DMS114 treated with DMSO at 0.1 percent for 48 hours (cell line): Measurements from ENCODE around the gene ALDH3B1.
A peak's percentile ranks its signal among the peaks of the same experiment; 100 is the strongest.

Experiments used
- DNase-seq: peaks from one replicate; lab custom pipeline; 2025; ENCODE audit not compliant: unreplicated experiment; lab: John Stamatoyannopoulos, UW

The ALDH3B1 gene

DNA sequence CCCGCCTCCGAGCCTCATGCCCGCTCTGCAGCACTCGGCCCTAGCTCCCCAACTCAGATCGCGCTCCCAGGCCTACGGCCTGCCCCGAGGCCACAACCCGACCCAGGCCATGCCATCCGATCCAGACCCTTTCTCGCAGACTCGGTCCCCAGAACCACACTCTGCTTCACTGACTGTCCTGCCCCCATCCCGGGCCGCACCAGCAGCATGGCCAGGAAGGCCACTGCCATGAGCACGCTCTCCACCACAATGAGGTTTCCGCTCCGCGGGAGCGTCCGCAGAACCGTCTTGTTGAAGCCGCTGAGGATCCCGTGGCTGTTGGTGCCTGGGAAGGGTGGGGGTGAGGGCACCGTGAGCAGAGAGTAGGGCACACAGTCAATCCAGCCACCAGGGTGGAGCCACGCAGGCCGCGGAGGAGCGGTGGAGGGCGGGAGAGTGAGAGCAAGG is 12.6 kb upstream of the ALDH3B1 start:
- no peak for DNase-seq

DNA sequence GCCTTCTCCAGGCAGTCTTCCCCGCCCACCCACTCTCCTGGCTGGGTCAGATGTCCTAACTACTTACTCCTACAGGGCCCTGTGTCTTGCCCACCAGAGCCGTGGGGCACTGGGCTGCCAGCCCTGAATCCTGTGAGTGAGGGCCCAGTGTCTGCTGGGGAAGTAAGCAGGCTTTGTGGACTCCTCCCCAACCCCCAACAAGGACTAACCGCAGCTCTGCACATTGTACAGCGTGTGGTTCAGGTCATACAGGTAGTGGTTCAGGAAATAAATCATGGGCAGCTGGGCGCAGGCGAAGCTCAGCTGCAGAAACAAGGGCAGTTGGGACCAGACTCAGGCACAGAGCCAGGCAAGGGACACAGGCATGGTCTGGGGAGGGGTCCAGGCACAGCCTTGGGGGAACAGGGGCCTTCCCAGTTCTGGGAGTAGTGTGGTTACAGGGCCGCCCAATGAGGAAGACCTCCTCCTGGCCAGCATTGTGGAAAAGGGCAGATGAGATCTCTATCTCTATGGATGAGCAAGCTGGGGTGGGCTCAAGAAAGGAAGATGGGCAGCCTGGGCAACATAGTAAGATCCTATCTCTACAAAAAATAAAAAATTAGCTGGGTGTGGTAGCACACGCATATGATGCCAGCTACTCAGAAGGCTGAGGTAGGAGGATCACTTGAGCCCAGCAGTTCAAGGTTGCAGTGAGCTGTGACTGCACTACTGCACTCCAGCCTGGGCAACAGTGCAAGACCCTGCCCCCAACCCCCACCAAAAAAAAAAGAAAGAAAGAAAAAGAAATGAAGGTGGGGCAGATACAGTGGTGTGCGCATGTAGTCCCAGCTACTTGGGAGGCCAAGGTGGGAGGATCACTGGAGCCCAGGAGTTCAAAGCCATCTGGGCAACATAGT is 11.7 kb upstream of the ALDH3B1 start:
- DNase-seq = no peak

DNA sequence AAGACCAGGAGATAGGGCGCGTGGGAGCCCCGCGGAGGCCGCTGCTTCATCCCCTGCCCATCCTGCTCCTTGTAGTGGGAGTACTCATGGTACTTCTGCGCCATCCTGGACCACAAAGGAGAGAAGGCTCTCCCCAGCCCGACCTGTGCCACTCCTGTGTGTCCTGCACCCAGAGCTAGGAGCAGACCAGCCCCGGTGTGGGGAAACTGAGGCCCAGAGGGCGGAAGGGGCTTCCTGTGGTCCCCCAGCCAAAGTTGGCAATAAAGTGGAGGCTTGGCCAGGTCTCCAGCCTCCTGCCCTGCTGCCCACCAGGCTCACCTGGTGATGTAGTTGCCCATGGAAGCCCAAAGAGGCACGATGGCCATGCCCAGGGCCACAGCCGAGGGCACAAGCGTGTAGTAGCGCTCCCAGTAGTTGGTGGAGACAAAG is 10.9 kb upstream of the ALDH3B1 start:
- no peak for DNase-seq

DNA sequence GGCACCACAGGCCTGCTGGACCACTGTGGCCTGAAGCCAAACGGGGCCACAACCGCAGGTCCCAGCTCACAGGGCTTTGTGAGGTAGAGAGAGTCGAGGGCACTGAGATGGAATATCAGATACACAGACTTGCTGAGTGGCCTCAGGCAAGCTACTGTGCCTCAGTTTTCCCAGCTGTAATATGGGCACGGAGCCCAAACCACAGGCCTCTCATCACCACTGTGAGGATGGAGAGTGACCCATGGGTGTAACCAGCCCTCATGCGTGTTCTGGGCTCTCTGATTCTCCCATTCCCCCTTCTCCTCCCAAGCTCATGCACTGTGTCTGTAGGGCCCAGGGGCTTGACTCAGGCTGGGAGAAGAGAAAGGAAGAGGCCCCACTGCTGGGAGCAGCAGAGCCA is 10.4 kb upstream of the ALDH3B1 start:
- no peak for DNase-seq

DNA sequence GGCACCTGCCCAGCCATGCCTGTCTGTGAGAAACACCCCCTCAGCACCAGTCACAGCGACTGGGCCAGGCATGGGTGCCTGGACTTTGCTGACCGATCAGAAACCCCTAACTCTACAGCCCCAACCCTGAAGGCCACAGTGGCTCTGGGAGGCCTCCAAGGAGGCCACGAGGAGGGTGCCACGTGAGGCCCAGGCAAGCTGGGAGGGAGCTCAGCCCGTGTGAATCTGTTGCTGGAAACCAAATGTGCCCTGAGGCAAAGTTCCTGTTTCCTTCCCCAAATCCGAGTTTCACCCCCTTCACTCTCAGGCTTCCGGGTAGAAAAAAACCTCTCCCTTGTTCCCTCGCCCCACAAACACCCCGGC is 7.6 kb upstream of the ALDH3B1 start:
- DNase-seq = no peak

DNA sequence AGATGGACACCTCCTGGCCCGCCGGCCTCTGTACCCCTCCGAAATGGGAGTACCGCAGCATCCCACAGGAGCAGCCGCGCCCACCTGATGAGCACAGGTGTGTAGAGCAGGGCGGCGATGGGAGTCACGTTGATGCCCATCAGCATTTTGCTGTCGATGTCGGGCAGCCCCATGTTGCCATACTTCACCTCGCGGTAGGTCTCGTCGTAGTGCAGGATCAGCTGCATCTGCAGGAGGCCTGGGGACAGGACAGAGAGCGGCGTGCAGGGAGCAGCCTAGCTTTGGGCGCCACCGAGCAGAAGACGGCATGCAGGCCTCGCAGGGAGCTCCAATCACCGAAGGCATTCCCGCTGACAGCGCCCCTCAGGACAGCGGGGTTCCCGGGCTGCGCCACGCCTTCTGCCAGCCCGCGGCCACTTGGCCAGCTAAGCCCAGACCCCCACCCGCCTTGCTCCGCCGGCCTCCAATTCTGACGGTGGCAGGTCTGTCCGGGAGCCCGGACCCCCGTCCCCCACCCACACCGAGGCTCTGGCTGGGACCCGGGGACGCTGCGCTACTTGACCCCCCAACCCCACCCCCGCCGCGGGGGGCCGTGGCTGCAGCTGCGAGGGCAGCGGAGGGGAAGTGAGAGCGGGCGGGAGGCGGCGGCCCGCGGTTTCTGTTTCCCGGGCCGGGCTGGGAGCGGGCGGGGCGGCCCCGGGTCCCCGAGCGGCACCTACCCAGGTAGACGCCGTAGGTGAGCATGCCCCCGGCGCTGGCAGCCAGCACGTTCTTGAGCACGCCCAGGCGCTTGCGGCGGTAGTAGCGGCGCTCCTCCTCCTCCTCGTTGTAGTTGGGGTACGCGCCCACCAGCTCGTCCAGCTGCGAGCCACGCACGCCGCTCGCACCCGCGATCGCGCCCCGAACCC is 6.9 kb upstream of the ALDH3B1 start:
- DNase-seq = peak; percentile 79

DNA sequence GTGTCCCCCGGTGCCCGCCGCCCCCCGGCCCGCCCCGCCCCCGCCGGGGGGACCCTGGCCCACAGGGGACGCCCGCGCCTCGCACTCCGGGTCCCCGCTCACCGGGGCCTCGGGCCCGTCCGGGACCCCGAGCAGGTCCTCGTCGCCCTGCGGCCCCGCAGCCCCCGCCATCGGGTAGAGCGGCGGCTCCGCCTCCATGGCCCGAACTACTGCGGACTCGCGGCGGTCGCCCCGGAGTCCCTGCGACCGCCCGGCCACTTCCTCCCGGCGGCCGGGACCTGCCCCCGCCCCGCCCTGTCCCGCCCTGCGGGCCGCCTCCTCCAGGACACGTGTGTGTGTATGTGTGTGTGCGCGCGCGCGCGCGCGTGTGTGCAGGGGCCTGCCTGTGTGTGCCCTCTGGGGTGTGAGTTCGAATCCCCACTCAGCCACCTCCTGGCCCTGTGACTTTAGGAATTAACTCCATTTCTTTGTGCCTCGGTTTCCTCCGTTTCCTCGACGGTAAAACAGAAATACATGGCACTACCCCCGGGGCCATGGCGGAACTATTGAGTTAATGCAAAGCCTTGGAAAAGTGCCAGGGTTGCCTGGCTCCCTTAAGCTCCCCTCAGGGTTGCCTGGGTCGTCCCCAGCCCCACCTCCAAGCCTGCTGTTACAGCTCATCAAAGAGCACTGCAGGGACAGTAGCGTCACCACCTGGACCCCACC is 6.1 kb upstream of the ALDH3B1 start, which contains the start of gene UNC93B1:
UNC93B1 (minus strand) TSS at position 252 of the 705 bp plus-strand sequence; CDS start at position 198, 54 bp downstream.
- DNase-seq = peak; percentile 96

DNA sequence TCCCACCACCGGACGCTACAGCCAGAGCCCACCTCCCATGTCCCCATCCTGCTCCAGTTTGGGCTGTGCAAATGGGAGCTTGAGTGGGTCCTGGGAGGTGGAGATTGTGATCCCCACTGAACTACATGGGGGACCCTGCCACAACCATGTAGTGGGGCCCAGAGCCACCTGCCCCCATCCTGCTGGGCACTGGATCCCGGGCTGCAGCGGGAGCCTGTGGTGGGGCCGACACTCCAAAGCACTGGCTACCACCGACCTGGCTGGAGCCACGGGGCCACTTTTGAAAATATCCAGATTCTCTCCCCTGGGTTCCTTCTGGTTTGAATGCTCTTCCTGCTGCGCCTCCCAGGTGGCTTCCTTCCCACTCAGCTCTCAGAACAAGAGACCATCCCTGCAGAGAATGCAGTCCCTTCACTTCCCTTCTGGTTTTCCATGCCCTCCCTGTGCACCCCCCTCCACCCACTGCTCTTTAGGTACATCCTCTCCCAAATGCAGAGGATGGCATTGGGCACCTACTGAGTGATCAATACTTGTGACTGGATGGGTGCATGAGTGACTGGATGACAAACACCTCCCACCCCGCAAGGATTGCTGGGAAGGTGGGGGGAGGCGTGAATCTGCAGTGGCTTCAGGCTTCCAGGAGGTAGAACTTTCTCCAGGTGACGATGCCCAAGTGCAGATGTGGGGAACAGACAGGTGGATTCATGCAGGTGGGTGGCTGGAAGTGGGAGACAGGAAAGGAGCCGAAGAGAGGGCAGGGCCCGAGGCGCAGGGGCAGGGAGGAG is 5.4 kb upstream of the ALDH3B1 start:
- no peak for DNase-seq

DNA sequence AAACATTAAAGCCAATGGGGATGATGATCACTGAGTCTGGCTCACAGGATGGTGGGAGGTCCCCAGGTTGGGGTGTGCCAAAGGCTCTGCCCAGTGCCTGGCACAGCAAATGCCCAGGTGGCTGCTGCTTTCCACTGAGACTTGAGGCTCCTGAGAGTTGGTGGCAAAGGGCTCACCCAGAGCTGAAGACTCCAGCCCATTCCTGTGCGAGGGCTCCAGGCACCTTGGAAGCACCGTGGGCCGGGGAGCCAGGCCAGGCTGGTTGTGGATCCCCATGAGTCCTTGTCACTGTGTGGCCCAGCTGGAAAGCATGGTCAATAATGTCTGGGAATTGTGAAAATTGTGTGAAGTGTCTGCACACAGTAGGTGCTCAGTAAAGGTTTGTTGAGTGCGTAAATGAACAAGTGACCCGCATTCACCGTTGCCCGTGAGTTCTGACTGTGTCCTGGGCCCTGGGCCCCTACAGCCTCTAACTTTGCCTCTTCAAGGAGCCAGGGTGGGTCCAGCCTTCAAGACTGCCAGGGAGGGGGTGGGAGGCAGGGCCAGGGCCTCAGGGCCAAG is 3.4 kb upstream of the ALDH3B1 start:
- DNase-seq = no peak

DNA sequence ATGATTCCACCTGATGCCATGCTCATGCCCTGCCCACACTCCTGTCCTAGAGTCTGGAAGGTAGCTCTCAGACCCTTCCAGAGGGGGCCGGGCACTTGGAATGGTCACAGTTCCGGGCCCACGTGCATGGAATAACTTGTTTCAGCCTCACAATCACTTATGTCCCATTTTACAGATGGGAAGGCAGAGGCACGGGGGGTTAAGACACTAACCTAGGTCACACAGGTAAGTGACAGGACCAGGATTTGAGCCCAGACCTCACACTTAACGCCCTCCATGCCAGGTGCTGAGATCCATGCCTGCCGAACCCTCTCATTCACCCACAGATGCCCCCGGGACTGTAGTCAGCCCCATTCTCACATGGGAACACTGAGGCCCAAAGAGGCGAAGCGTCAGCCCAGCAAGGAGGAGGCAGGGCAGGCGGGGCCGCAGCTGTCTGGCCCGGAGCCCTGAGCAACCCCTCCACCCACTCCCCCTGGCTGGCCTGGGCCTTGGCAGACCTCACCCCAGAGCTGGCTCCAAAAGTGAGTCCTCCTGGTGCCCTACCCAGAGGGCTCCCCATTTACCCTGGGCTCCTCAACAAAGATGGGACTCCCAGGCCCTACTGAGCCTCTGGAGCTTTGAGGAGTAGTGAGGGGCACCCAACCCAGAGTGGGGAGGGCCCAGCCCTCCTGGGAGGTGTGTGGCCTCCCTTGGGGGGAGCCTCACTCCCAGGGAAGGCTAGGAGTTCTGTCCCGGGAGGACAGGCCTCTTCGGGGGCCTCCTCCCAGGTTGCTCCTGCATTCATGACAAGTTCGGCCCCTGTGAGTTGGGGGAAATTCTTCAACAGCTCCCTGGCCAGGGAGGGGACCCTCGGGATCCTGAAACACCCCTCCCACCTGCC is 2.4 kb upstream of the ALDH3B1 start:
- no peak for DNase-seq

DNA sequence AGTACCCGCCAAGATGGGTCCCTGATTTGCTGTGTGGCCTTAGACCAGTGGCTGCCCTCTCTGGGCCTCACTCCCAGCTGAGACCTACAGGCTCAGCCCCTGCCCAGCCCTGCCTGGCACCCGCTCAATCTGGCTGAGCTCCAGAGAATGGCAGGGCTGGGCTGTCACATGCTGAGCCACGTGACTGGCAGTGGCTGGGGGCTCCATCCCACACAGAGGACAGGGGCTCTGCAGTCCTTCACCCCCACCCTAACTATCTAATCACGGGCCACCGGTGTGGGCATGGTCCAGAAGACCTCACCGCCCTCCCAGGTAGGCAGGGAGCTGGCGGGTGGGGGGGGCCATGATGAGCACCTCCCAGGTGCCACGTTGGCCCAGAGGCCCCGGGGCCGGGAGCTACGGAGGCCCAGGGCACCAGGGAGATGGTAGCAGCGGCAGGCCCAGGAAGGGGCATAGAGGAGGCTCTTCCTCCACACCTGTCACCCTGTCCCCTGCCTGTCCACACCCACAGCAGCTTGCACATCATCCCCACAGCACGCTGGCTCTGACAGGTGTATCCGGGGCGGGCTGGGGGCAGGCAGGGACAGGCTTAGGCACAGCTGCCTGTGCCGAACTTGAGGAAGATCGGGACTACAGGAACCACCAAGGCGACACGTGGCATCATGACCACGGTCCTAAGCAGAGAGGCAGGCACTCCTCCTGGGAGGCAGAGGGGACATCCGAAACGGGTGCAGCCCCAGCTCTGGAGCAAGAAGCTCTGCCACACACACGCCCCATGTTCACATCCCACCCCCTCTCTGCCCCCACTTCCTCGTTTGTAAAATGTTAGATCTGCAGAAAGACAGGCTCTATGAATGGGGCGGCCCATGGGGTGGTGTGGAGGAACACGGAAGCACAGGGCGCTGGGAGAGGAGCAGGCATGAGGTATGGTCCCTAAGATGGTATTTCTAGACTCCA is 1.5 kb upstream of the ALDH3B1 start:
- no peak for DNase-seq

DNA sequence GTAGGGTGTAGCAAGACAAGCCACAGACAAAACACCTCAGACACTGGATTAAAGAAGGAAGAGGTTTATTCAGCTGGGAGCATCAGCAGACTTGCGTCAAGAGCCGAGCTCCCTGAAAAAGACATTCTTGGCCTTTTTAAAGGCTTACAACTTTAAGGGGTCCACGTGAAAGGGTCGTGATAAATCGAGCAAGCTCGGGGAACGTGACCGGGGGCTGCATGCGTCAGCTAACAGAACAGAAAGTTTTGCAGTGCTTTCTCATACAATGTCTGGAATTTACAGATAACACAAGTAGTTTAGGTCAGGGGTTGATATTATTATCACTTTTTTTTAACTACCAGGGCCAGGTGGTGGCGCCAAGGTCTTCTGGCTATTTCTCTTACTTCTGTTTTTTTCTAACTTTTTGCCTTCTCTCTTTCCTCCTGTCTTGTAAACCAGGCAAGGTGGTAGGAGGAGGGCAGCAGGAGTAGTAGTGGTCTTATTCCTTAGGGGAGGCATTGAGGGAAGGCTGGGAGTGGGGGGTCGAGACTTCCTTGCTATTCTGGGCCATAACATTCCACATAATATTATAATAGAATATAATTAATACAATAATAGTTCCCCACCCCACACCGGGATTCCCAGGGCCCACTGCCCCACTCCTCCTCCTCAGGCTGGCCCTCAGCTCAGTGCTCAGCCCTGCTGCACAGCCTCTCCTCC is 587 bp upstream of the ALDH3B1 start:
- no peak for DNase-seq

DNA sequence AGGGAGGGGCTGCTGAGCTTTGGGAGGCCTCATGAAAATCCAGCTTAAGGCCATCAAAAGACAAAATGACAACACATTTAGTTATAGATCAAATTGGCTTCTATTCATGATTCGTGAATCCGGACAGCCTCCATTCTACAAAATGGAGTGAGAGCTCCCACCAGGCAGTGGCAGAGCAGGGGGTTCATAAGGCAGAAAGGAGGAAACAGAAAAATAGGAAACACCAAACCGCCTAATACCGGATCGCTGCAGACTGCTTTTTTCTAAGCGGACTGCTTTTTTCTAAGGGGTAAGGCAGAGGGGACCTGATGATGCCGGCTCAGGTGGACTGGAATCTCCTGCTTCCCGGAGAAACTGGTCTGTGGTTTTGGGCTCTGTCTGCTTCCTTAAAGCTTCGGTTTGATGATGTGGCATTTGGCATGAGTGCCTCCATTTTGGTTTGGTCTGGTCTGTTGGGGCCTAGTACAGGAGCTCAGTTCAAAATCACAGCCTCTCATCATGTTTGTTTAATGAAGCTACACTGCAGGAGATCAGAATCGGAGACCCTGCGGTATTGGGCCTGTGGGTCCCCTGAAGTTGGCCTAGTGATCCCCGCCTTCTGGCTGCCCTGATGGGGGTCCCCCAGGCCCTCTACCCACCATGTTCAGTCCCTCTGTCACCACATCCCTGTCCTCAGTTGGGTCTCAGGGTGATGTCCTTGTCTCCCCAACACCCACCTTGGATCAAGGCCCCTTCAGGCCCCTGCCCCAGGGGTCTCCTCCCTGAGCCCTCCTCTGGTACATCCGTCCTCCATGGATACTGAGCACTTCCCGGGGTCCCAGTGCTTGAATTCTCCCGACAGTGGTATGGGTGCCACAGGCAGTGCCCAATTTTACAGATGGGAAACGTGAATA is 1.2 kb downstream of the ALDH3B1 start:
- DNase-seq = no peak

DNA sequence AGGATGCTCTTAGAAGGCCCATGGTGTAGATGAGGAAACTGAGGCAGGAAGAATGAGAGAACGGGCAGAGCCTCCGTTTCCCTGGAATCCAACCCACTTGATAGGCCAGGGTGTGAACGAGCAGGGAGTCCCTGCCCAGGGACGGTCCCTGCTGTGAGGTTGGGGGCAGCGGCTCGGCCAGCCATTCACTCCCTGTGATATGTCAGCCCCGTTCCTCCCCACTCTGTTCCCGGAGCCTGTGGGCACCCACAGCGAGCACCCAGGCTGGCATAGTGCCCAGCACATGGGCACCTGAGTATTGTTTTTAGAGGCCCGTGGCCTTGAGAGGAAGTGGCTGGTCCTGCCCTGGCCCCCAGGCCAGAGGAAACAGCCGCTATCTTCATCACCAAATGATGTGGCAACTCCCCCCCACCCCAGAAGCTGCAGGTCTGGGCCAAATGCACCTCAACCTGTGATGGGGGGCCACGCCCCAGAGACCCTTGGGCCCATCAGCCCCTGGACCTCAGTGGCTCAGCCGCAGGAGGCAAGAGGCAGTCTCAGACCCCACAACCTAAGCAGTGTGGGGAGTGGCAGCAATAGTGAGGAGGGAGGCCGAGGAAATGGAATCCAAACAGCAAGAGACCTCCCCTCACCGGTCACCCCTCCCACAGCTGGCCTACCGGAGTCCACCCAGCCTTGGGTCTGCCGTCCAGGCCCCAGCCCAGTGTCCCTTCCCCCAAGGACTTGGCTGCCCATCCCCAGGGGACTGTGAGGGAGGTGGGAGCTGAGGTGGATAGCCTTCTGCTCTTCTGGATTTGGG is 2.1 kb downstream of the ALDH3B1 start:
- DNase-seq = no peak

DNA sequence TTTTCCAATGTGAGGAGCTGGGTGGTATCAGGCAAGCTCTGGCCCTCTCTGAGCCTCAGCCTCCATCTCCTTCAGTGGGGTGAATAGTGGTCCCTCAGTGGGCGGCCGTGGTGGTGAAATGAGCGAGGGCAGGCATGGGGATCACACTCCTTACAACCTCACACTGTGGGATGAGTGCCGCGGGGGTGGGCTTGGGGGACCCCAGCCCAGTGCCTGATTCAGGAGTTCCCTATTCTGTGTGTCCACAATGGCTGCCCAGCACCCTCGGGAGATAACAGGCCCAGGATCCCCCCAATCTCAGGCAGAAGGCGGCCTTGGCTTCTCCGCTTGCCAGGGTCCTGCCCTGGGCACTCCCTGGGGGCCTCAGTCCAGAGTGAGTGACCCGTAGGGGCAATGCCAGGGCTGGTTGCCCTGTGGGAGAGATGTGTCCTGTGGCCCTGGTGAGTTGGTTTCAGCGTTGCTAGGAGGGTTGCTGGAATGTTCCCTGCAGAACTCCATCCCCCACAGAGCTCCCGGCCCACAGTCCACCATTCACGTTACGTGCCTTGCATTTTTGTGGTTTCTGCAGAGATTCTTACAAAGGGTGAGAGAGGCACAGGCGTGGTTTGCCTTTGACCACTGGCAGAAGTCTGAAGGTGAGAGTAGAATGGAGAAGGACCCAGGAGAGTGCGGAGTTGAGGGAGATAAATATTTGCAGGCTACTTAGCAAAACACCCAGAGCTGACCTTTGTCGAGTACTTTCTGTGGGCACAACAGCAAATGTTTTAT is 2.9 kb downstream of the ALDH3B1 start:
- no peak for DNase-seq
